ENCODE data around the gene VIL1.

The VIL1 gene

DNA sequence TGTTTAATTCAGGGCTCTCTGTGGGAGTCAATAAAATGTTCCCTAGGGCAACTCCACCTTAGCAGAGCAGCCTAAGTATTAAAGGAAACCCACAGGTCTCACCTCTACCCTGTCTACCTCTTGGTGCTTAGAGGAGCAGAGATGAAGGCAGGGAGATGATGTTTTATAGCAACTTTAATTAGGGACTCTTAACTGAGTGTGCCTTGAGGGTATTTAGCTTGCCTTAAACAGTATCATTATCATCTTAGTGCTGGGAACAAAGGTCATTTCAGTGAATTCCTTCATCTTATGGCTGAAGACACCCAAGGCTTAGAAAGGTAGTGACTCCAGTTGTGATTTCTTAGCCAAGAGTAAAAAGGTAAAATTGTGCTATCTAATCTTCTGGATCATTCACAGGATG, 26.7 kb downstream of the VIL1 start:
- TF ChIP-seq EP300 (IDR thresholded peaks at IDR 0.05; ENCODE audit: borderline replicate concordance) (no peak), YY1 (IDR thresholded peaks at IDR 0.05; ENCODE audit: low read depth) (no peak), REST (IDR thresholded peaks at IDR 0.05; ENCODE audit: low read depth) (no peak), CEBPB (IDR thresholded peaks at IDR 0.05) (no peak), FOXM1 (IDR thresholded peaks at IDR 0.05; ENCODE audit: borderline replicate concordance, low read depth) (no peak), CREB1 (IDR thresholded peaks at IDR 0.05; ENCODE audit: low read depth) (no peak), TCF12 (IDR thresholded peaks at IDR 0.05; ENCODE audit: low read depth) (no peak), TAF1 (IDR thresholded peaks at IDR 0.05; ENCODE audit: low read depth) (no peak), ZBTB7A (IDR thresholded peaks at IDR 0.05; ENCODE audit: low read depth) (no peak), RAD21 (IDR thresholded peaks at IDR 0.05; ENCODE audit: low read depth) (no peak), EGR1 (IDR thresholded peaks at IDR 0.05) (no peak)
- TF ChIP-seq, protein P1, sequence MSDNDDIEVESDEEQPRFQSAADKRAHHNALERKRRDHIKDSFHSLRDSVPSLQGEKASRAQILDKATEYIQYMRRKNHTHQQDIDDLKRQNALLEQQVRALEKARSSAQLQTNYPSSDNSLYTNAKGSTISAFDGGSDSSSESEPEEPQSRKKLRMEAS (IDR thresholded peaks at IDR 0.05): no peak

- TF ChIP-seq RAD21 (IDR thresholded peaks at IDR 0.05; ENCODE audit: low read depth) (no peak), CREB1 (IDR thresholded peaks at IDR 0.05; ENCODE audit: low read depth) (no peak), CEBPB (IDR thresholded peaks at IDR 0.05) (no peak), YY1 (IDR thresholded peaks at IDR 0.05; ENCODE audit: low read depth) (no peak), TCF12 (IDR thresholded peaks at IDR 0.05; ENCODE audit: low read depth) (no peak), FOXM1 (IDR thresholded peaks at IDR 0.05; ENCODE audit: borderline replicate concordance, low read depth) (no peak)
- TF ChIP-seq, protein P1 (IDR thresholded peaks at IDR 0.05): no peak
These were observed 27.6 kb downstream of the VIL1 start for GRCh38 chr2:218446547-218446946.

- TF ChIP-seq CREB1 (IDR thresholded peaks at IDR 0.05; ENCODE audit: low read depth) (no peak), REST (IDR thresholded peaks at IDR 0.05; ENCODE audit: low read depth) (no peak), TAF1 (IDR thresholded peaks at IDR 0.05; ENCODE audit: low read depth) (no peak), FOXM1 (IDR thresholded peaks at IDR 0.05; ENCODE audit: borderline replicate concordance, low read depth) (no peak), YY1 (IDR thresholded peaks at IDR 0.05; ENCODE audit: low read depth) (no peak), TEAD4 (IDR thresholded peaks at IDR 0.05) (no peak), EGR1 (IDR thresholded peaks at IDR 0.05) (no peak), USF1 (IDR thresholded peaks at IDR 0.05) (no peak)
- TF ChIP-seq, protein P1 (IDR thresholded peaks at IDR 0.05): no peak
These were observed 28.1 kb downstream of the VIL1 start for GRCh38 chr2:218447072-218447471.

DNA sequence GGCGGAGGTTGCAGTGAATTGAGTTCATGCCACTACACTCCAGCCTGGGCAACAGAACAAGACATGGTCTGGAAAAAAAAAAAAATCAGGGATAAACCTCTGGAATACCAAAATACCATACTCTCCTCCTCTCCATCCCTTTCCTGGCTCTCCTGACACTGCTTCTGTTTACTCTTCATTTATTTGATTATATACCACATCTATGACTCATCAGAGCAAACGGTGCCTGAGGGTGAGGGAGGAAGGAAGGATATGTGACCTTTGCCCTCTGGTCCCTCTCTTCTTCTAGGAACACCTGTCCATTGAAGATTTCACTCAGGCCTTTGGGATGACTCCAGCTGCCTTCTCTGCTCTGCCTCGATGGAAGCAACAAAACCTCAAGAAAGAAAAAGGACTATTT, 30.0 kb downstream of the VIL1 start:
- TF ChIP-seq TAF1 (IDR thresholded peaks at IDR 0.05; ENCODE audit: low read depth): no peak
- TF ChIP-seq YY1 (IDR thresholded peaks at IDR 0.05; ENCODE audit: low read depth): no peak
- no peak for TF ChIP-seq NFIC (IDR thresholded peaks at IDR 0.05)
- no peak for TF ChIP-seq TCF12 (IDR thresholded peaks at IDR 0.05; ENCODE audit: low read depth)
- TF ChIP-seq REST (IDR thresholded peaks at IDR 0.05; ENCODE audit: low read depth): no peak
- no peak for TF ChIP-seq RAD21 (IDR thresholded peaks at IDR 0.05; ENCODE audit: low read depth)
- TF ChIP-seq EP300 (IDR thresholded peaks at IDR 0.05; ENCODE audit: borderline replicate concordance): no peak
- TF ChIP-seq ZBTB7A (IDR thresholded peaks at IDR 0.05; ENCODE audit: low read depth): no peak
- no peak for TF ChIP-seq CEBPB (IDR thresholded peaks at IDR 0.05)
- TF ChIP-seq FOXM1 (IDR thresholded peaks at IDR 0.05; ENCODE audit: borderline replicate concordance, low read depth): no peak
- no peak for TF ChIP-seq CREB1 (IDR thresholded peaks at IDR 0.05; ENCODE audit: low read depth)
- TF ChIP-seq, protein P1 (IDR thresholded peaks at IDR 0.05): no peak
- no peak for TF ChIP-seq USF1 (IDR thresholded peaks at IDR 0.05)
- no peak for TF ChIP-seq EGR1 (IDR thresholded peaks at IDR 0.05)
- no peak for TF ChIP-seq TEAD4 (IDR thresholded peaks at IDR 0.05)

All from Ishikawa (cell line).